ENCODE data around the gene PINLYP.
A peak's percentile ranks its signal among the peaks of the same experiment; 100 is the strongest.
"Not testable (repeated sequence)": the region's sequence is repeated elsewhere in the genome, so short reads cannot be mapped to it uniquely, and the experiment has no call there.

The PINLYP gene

DNA sequence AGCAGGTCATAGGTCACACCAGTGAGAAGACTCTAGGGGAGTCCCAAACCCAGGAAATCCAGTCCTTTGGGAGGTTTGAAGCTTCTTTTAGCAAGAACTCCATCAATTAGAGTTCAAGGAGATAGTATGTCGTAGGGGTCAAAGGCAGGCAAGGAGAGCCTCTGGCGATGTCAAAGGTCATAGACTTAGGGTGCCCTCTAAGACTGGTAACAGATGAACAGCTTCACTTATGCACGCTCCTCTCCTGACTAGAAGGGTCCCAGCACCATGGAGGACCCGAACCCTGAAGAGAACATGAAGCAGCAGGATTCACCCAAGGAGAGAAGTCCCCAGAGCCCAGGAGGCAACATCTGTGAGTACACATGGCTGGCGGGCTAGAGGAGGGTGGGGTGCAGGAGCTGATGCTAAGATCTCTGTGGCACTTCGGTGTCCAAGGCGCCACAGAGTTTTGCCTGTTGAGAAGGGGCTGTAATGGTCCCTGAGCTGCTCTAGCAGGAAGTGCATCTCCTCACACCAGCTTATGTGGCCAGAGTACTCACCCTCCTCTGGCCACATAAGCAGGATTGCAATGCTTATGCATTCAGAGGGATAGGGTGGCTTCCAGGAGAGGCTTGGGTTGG lies 21.4 kb downstream of the PINLYP start:
- no peak for TF ChIP-seq GATA1 (IDR thresholded peaks at IDR 0.05; ENCODE audit: low read depth, low read length)
- TF ChIP-seq POLR2A (IDR thresholded peaks at IDR 0.05; ENCODE audit: low read length): no peak
- peak; percentile 58 to 62 for DNase-seq

DNA sequence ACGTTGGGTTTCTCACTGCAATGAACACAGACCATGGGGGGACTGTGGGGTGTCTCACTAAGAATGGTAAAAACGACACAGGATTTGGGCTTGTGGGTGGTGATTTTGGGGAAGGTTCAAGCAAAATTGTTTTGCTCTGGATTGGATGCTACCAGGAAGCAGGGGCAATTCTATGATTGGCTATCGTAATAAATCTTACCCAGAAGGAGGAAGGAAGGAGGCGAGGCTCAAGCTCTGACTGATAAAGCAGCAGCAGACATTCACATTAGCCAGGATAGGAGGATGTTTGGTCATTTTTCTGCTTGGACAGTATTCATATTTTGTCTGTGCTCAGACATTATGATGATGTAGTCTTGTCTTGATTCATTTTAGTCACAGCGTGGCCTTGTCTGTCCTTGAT lies 22.3 kb downstream of the PINLYP start:
- no peak for DNase-seq
- no peak for TF ChIP-seq POLR2A (IDR thresholded peaks at IDR 0.05; ENCODE audit: low read length)

DNA sequence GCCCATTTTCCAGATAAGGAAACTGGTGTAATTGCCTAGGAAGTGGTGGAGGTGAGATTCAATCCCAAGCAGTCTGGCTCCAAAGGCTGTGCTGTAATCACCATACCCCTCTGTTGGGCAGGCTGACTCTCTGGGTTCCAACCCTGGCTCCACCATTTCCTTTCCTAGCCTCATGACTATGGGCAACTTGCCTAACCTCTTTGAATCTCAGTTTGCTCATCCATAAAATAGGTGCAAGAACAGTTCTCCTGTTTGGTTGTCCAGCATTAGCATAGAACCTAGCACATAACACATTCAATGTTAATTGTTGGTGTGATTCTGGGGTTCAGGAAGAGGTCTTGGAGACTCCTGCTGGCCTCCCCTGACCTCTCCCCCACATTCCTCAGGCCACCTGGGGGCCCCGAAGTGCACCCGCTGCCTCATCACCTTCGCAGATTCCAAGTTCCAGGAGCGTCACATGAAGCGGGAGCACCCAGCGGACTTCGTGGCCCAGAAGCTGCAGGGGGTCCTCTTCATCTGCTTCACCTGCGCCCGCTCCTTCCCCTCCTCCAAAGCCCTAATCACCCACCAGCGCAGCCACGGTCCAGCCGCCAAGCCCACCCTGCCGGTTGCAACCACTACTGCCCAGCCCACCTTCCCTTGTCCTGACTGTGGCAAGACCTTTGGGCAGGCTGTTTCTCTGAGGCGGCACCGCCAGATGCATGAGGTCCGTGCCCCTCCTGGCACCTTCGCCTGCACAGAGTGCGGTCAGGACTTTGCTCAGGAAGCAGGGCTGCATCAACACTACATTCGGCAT lies 23.0 kb downstream of the PINLYP start:
- TF ChIP-seq GATA1 (IDR thresholded peaks at IDR 0.05; ENCODE audit: low read depth, low read length): no peak
- no peak for TF ChIP-seq POLR2A (IDR thresholded peaks at IDR 0.05; ENCODE audit: low read length)
- no peak for DNase-seq

DNA sequence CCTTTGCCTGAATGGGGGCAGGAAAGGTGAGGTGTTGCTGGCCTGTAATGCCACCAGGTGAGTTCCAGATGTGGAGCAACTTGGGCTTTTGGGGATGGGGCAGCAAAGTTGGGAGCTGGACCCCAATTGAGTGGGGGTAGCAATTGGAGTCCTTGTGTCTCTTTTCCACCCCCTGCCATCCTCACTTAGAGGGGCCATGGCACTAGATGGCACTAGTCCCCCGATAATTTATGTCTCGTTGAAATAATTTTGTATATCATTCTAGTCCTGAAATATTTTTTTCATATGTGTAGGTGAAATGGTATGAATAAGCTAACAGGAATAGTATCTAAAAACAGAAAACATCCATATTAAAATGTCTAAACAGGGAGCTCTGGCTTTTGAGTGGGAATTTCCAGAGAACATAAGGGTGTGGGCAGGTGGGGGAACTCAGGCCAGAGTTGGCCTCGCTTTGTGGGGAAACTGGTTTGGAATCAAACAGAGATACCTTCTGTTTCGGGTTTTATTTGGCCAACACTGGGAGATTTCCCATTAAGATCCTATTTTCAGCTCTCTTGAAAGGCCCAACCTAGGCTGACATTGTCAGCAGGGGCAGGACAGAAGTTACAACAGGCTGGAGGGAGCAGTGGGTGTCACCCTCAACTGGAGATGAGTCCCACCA lies 24.2 kb downstream of the PINLYP start:
- TF ChIP-seq POLR2A (IDR thresholded peaks at IDR 0.05; ENCODE audit: low read length): no peak
- TF ChIP-seq GATA1 (IDR thresholded peaks at IDR 0.05; ENCODE audit: low read depth, low read length): no peak
- no peak for DNase-seq

DNA sequence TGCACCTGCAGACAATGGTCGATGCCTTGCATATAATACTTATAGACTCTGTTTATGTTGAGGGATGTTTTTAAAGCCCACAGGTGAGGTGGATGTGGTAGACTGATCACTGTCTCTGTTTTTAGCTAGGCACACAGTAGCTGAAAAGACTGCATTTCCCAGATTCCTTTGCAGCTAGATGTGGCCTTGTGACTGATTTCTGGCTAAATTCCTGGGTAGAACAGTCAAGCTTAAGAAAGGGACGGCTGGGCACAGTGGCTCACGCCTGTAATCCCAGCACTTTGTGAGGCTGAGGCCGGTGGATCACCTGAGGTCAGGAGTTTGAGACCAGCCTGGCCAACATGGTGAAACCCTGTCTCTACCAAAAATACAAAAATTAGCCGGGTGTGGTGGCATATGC lies 24.7 kb downstream of the PINLYP start:
- not testable (repeated sequence) for DNase-seq

DNA sequence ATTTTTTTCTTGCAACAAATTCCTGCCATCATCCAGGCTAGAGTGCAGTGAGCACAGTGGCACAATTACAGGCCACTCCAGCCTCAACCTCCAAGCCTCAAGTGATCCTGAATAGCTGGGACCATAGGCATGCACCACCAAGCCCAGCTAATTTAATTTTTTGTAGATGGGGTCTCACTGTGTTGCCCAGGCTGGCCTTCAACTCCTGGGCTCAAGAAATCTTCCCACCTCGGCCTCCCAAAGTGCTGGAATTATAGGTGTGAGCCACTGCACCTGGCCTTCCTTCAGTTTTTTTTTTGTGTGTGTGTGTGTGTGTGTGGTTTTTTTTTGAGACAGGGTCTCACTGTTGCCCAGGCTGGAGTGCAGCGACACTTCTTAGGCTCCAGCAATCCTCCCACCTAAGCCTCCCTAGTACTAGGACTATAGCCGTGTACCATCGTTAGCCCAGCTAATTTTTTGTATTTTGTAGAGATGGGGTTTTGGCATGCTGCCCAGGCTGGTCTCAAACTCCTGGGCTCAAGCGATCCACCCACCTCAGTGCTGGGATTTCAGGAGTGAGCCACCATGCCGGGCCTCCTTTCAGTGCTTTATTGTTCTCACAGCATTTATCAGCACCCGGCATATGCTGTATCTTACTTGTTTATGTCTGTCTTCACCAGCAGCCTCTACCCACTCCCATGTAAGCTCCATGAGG lies 30.4 kb downstream of the PINLYP start:
- TF ChIP-seq POLR2A (IDR thresholded peaks at IDR 0.05; ENCODE audit: low read length) (no peak), GATA1 (IDR thresholded peaks at IDR 0.05; ENCODE audit: low read depth, low read length) (no peak)
- no peak for DNase-seq

DNA sequence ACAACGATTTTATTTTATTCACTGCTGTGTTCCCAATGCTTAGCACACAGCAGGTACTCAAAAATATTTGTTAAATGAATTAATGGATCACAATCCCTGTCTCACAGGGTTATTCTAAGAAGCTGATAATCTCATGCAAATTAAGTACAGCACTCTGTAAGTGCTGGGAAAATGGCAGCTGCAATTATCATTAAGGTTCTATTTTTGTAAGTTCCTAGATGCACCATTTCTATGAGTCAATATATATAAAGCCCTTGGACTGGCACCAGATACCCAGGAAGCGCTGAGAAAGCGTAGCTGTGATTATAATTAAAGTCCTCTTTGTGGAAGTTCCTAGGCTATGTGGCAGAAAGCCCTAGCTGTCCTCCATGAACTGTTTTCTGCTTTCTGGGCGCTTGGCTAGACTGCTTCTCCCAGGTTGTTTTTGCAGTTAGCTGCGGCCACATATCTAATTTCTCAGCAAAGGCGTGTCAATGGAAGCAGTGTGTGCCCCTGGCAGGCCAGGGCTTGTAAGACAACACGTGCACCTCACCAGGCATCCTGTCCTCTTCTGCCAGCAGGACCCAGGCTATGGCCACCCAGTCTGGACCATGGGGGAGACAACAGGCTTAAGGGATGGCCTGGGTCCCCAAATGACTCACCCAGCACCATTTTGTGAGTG lies 31.1 kb downstream of the PINLYP start:
- no peak for DNase-seq
- TF ChIP-seq GATA1 (IDR thresholded peaks at IDR 0.05; ENCODE audit: low read depth, low read length) (no peak), POLR2A (IDR thresholded peaks at IDR 0.05; ENCODE audit: low read length) (no peak)

DNA sequence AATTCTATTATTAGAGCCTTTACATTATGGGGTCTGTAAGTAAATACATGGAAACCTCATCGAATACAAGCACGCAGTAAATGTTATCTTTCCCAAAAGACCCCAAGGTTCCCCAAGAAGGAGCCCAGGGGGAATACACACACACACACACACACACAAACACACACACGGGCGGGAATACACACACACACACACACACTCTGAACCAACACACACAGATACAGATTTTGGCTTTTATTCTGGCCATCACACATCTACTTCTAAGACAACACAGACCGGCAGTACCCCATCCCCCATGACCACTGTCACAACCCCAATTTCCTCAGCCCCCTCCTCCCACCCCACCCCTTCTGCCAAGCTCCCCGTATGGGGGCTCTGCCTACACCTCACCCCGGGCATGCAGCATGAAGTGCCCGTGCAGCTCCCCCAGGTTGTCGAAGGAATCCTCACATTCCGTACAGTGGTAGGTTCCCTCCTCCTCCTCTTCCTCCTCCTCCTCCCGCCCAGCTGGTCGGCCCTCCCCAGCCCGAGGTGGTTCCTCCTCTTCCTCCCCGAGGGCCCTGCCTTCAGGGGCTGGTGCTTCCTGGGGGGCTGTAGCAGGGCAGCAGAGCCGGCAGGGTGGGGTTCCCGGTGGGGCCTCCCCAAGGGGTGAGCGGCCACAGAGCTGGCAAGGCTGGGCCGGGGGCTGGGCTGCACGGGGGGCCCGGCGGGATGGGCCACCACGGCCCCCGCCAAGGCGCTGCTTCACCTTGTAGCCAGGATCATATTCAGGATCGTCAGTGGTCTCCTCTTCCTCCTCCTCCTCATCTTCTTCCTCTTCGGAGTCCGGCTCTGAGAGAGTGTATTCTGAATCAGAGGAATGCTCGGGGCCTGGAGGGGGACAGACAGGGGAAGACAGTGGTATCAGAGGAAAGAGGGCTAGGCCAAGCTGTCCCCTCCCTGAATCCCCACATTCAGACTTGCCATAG lies 31.9 kb downstream of the PINLYP start:
- TF ChIP-seq GATA1 (IDR thresholded peaks at IDR 0.05; ENCODE audit: low read depth, low read length): no peak
- no peak for TF ChIP-seq POLR2A (IDR thresholded peaks at IDR 0.05; ENCODE audit: low read length)
- DNase-seq: no peak

DNA sequence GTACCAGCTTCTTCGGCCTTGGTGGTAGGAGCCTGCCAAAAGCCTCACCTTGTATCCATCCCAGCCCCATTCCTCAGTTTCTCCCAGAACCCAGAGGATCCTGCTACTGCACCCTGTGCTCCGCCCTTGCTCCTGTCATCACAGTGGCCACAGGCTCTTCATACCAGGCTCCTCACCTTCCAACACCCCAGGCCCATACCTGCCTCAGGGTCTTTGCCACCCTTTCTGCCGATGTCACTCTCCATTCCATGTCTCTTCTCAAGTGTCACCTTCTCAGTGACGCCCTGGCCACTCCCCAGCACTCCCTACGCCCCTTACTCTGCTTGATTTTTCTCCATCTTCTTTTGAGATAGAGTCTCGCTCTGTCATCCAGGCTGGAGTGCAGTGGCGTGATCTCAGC lies 34.3 kb downstream of the PINLYP start:
- no peak for TF ChIP-seq POLR2A (IDR thresholded peaks at IDR 0.05; ENCODE audit: low read length)
- TF ChIP-seq GATA1 (IDR thresholded peaks at IDR 0.05; ENCODE audit: low read depth, low read length): no peak

DNA sequence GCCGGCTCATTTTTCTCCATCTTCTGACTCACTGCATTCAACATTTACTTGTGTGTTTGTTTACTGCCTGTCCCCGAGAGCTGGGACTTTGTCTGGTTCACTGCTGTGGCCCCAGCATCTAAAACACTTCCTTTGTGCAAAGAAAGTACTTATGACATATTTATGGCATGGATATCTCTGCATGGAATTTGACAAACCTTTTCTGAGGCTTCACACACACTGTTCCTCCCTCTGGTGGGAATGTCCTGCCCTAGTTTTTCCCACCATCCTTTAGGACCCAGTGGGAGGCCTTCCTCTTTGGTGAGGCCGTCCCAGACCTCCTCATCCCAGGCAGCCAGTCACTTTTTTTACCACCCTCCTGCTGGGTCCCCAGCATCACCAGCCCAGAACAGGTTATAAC lies 34.9 kb downstream of the PINLYP start:
- no peak for TF ChIP-seq POLR2A (IDR thresholded peaks at IDR 0.05; ENCODE audit: low read length)
- TF ChIP-seq GATA1 (IDR thresholded peaks at IDR 0.05; ENCODE audit: low read depth, low read length): no peak
- DNase-seq: no peak

More for the DNA sequence above, 34.3 kb downstream of the PINLYP start:
- peak in 1 of 2 experiments; percentile 28 for DNase-seq

DNA sequence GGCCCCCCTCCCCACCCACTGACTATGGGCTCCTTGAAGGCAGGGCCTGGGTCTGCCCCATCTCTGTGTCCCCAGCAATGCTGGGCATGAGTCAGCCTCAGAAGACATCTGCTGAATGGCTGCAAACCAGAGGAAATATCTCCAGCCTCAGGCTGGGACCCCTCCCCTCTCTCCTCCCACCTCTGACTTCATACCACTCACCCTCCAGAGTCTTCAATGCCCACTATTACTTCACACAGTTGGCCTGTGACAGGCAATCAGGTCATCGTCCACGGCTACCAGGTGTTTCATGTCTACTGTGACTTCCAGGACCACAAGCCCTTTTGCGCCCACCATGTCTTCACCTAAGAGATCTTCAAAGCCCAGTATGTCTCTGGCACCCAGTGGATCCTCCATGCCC lies 36.2 kb downstream of the PINLYP start, which contains the start of gene SRRM5:
TSS of gene SRRM5 (plus strand) at position 301 of the 400 bp plus-strand sequence. CDS start at position 335, 34 bp downstream.
- no peak for DNase-seq
- TF ChIP-seq GATA1 (IDR thresholded peaks at IDR 0.05; ENCODE audit: low read depth, low read length): no peak
- no peak for TF ChIP-seq POLR2A (IDR thresholded peaks at IDR 0.05; ENCODE audit: low read length)

DNA sequence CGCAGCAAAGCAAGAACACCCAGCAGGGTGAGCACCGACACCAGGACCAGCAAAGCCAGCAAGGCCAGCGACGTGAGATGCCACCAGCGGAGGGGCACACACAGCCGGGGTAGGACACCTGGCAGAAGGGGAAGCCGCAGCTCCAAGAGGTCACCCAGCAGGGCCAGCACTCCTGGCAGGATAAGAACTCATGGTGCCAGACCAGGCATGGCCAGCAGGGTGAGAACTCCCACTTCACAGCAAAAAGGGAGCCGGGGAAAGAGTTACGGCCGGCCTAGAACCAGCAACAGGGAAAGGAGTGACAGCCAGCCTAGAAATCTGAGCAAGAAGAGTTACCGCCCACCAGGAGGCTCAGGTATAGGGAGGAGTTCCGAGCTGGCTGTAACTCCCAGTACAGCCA lies 36.8 kb downstream of the PINLYP start:
- no peak for DNase-seq
- TF ChIP-seq POLR2A (IDR thresholded peaks at IDR 0.05; ENCODE audit: low read length) (no peak), GATA1 (IDR thresholded peaks at IDR 0.05; ENCODE audit: low read depth, low read length) (no peak)

DNA sequence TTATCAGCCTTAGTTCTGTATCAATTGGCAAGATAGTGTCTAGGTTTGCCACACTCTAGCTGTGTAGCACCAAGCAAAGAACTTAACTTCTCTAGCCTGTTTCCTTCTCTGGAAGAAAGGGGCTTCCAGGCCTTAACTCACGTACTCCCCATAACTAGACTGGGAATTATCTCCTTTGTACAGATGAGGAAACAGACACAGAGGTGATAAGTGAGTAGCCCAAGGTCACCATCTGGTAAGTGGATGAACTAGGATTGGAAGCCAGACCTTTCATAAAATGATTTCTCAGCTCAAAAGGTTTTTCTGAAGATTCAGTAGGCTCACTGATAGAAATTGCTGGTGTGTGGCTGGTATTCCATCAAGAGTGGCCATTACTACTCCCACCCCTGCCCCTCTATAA lies 40.7 kb downstream of the PINLYP start:
- DNase-seq: peak in 1 of 2 experiments; percentile 41
- TF ChIP-seq GATA1 (IDR thresholded peaks at IDR 0.05; ENCODE audit: low read depth, low read length): no peak
- no peak for TF ChIP-seq POLR2A (IDR thresholded peaks at IDR 0.05; ENCODE audit: low read length)
